GM12865 (cell line): Measurements from ENCODE around the gene CNTD1.
A peak's percentile ranks its signal among the peaks of the same experiment; 100 is the strongest.

ENCODE experiments used
- DNase-seq: peaks from one replicate; pipeline ENCODE4 v3.0.0; 2010; ENCODE audit warnings: low read depth
- H3K4me3 ChIP-seq: 2 replicates; pipeline ENCODE4 v1.5.1; 2011; ENCODE audit warnings: mild to moderate bottlenecking, low read depth, low read length, control low read depth
- TF ChIP-seq, protein P1 (sequence below): IDR thresholded peaks from 2 replicates; pipeline ENCODE4 v1.5.1; 2011; ENCODE audit warnings: low read length, control low read depth, low read depth, inconsistent platforms; ENCODE audit not compliant: insufficient read depth; ENCODE audit errors: missing control alignments

Gene CNTD1

DNA sequence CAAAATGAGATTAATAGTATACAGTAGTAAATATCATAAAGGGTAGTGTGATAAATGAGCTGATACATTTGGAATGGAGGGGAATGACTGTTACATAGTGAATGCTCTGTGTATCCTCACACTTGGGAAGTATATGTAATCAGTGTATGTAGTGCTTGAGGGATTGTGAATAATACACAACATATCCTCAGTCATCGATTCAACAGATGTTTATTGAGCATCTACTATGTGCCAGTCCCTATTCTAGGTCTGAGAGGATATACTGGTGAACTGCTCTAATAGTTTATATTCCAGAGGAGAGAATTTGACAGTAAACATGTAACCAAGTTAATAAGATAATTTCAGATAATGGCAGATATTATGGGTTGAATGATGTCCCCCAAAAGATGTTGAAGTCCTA lies 28.8 kb downstream of the CNTD1 start:
- no peak for DNase-seq
- TF ChIP-seq, protein P1, sequence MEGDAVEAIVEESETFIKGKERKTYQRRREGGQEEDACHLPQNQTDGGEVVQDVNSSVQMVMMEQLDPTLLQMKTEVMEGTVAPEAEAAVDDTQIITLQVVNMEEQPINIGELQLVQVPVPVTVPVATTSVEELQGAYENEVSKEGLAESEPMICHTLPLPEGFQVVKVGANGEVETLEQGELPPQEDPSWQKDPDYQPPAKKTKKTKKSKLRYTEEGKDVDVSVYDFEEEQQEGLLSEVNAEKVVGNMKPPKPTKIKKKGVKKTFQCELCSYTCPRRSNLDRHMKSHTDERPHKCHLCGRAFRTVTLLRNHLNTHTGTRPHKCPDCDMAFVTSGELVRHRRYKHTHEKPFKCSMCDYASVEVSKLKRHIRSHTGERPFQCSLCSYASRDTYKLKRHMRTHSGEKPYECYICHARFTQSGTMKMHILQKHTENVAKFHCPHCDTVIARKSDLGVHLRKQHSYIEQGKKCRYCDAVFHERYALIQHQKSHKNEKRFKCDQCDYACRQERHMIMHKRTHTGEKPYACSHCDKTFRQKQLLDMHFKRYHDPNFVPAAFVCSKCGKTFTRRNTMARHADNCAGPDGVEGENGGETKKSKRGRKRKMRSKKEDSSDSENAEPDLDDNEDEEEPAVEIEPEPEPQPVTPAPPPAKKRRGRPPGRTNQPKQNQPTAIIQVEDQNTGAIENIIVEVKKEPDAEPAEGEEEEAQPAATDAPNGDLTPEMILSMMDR, result no peak
- no peak overlapping the region for H3K4me3 ChIP-seq

DNA sequence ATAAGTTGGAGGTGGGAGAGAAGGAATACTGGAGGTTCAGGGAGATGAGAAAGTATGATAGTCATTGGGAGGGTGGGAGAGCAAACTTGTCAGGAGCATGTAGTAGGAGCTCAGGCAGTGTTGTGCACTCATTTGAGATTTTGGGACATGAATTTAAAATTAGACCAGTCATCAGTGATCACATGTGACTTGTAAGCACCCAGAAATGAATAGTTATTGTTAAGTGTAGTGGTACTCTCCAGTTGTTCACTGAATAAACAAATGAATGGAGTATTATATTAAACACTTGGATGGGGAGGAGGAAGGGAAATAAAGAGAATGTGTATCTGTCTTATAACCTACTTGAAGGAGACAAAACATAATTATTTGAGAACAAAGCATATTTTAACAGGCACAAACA lies 32.3 kb downstream of the CNTD1 start:
- DNase-seq, result no peak
- TF ChIP-seq, protein P1, result no peak
- H3K4me3 ChIP-seq, result no peak overlapping the region

DNA sequence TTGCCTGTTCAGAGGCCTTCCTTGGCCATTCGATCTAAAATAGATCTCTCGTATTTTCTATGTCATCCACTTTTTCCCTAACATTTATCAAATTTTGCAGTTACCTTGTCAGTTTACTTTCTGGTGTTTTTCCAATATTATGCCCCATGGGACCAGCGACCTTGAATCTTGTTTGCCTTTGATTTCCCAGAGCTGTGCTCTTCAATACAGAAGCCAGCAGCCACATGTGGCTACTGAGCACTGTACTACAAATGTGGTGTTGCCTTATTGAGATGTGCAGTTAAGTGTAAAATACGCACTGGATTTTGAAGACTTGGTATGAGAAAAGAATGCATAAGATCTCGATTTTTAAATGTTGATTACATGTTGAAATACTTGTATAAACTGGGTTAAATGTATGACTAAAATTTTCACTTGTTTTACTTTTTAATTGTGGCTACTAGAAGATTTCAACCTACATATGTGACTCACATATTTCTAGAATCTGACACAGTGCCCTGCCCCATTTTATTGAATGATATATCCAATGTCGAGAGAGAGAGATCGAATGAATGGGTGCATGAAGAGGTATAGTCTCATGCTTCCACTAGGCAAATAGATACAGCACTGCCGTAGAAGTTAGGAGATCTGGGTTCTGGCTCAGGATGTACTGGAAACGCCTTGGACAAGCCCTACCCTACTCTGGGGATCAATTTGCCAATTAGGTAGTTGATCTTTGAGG lies 33.7 kb downstream of the CNTD1 start:
- H3K4me3 ChIP-seq, result peak overlapping the region; percentile 95
- no peak for DNase-seq
- TF ChIP-seq, protein P1, result no peak

DNA sequence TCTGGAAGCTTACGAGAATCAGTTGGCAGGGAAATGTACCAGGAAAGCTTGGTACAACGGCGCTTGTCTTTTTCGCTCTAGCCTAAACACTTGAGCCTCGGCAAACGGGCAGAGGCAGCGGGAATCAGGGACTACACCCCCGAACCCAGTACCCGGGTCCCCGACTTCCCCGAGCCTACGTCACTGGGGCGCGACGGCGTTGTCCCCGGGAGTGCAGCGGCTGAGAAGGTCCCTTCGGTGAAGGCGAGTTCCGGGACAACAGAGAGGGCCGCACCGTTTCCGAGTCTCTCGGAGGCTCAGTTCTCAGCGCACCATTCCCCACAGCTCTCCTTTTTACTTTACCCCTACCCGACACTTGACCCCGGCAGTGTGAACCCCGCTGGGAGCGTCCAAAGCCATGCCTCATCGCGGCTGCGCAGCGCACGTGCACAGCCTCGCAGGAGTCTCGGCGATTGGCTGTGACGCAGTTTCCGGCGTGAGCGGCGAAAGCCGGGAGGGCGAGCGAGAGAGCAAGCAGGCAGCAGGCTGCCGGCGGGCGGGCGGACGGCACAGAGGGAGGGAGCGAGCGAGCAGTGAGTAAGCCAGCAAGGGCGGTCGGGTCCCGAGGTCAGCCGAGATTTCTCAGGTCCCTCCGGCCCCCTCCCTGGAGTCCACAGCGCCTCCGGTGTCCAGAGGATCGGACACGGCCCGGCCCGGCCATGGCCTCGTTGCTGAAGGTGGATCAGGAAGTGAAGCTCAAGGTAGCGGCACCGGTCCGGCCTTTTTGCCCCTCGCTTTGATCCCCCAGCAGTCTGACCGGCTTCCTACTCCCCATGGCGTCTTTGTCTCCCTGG lies 34.5 kb downstream of the CNTD1 start, which contains the start of gene PSME3:
PSME3 (plus strand) TSS at position 464 of the 833 bp plus-strand sequence; CDS start at position 699, 235 bp downstream.
- DNase-seq, result peak; percentile 90
- TF ChIP-seq, protein P1, result no peak
- peak within 1 kb of the TSS; percentile 95 for H3K4me3 ChIP-seq

DNA sequence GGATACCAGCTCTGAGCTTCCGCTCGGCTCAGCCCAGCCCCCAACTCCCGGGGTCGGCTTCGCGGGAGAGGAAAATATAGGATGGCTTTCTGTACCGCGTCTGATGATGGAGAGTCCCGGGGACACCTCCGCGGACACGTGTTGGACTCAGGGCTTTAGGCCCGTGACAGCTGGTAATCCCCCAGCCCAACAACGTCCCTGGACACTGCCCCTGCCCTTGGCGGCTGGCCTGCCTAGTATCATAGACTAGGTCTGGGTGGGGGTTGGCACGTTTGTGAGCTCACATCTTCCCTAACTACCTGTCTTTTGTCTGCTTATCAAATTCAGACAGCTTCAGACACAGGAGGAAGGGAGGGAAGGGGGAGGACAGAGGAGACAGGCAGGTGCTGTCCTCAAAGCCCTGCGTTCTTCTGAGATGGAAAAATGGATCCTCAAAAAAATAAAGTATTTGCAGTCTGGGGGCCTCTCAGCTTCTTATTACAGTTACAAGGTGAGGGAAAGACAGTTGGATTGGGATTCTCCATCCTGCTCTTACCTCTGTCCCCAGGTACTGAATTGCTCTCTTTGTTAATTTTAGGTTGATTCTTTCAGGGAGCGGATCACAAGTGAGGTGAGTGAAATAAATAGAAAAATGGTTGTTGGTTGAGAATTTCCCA lies 35.2 kb downstream of the CNTD1 start:
- peak overlapping the region; percentile 95 for H3K4me3 ChIP-seq
- no peak for DNase-seq
- TF ChIP-seq, protein P1, result no peak

DNA sequence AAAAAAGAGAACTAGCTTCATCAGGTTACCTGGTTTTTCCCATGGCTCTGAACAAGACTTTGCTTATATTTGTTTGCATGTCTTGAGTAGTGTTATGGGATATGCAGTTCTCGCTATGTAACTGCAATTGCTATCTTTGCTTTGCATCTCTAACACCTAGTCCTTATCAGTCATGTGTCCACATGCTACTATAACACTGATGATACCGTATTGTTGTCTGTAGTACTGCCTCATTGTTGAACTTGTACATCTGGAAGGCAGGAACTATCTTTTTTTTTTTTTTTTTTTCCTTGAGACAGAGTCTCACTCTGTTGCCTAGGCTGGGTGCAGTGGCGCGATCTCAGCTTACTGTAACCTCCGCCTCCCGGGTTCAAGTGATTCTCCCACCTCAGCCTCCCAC lies 37.1 kb downstream of the CNTD1 start:
- DNase-seq, result no peak
- TF ChIP-seq, protein P1, result no peak
- no peak overlapping the region for H3K4me3 ChIP-seq
